Transverse colon (tissue), 4 donors: ENCODE data around the gene CTXND2. TPM values are rescaled to one million over a fixed set of nuclear protein-coding genes. Genes with fewer than 3 reads are reported as not detected.

Experiments
- DNase-seq: peaks from one replicate; pipeline ENCODE4 v3.0.0-alpha.2; 2019
- H3K27ac ChIP-seq, 4 donors: fragments of 200-600 bp; sonication (generic); 2 replicates each; pipeline ENCODE4 v1.5.1; 2016 to 2018; ENCODE audit warnings: inconsistent platforms in 4 of 4
- H3K27me3 ChIP-seq: fragments of 200-600 bp; sonication (generic); 2 replicates; pipeline ENCODE4 v1.5.1; 2017; ENCODE audit warnings: inconsistent platforms
- H3K36me3 ChIP-seq, 4 donors: fragments of 200-600 bp; sonication (generic); 2 replicates each; pipeline ENCODE4 v1.5.1; 2017 to 2019; ENCODE audit warnings: inconsistent platforms in 4 of 4
- H3K4me1 ChIP-seq, 4 donors: fragments of 200-600 bp; sonication (generic); 2 replicates each; pipeline ENCODE4 v1.5.1; 2017 to 2020; ENCODE audit warnings: inconsistent platforms in 4 of 4
- H3K4me3 ChIP-seq, 4 donors: fragments of 200-600 bp; sonication (generic); 1 replicate in 1 of 4; 2 replicates in 3 of 4; pipeline versions ENCODE4 v1.5.1 to v1.6.1; 2017 to 2019; ENCODE audit warnings: inconsistent platforms in 4 of 4
- H3K9me3 ChIP-seq, 2 donors: fragments of 200-600 bp; sonication (generic); 2 replicates each; pipeline ENCODE4 v1.5.1; 2017 to 2019; ENCODE audit warnings: inconsistent platforms in 2 of 2
- EP300 ChIP-seq: sonication (generic); formaldehyde crosslinking; IDR thresholded peaks from one replicate; pipeline ENCODE4 v1.6.1; 2017; ENCODE audit warnings: antibody characterized with exemption, low read depth
- POLR2A ChIP-seq: fragments of 450-650 bp; IDR thresholded peaks from one replicate; pipeline ENCODE4 v1.6.1; 2016; ENCODE audit warnings: antibody characterized with exemption, mild to moderate bottlenecking, moderate library complexity
- POLR2AphosphoS5 ChIP-seq, 3 donors: sonication (generic); formaldehyde crosslinking; IDR thresholded peaks; one replicate each; pipeline ENCODE4 v1.6.1; 2016; ENCODE audit warnings: antibody characterized with exemption in 3 of 3
- WGBS, 2 donors: methylation state at CpG; one replicate each; pipeline ENCODE4 v1.1.5; 2018; ENCODE audit warnings: low coverage in 1 of 2; 5-methylcytosine and 5-hydroxymethylcytosine counted together
- in situ Hi-C, 4 donors: fragments of 200-750 bp; cut with MboI; loops; one replicate each; pipeline versions ENCODE4 v1.15.0 to v1.15.1; 2017; ENCODE audit warnings: low sequenced_read_pairs in 3 of 4, low pct_ligation_motif_present in 1 of 4, low pct_unique_long_range_greater_than_20kb in 1 of 4
- intact Hi-C: fragments of 100-400 bp; cut with DNase I; formaldehyde crosslinking; loops from one replicate; pipeline ENCODE4 v1.15.1; 2023; ENCODE audit warnings: low total_unique reads
- total RNA-seq, 4 donors: library from RNA; depleted of rRNA; stranded (reverse); fragments of >200 nt; gene quantifications; one replicate each; pipeline ENCODE4 v1.1.0, GENCODE V29; 2016
- TF ChIP-seq, protein P1 (sequence below), 5 experiments: fragments of 200-600 bp in 3 of 5; fragments of 450-650 bp in 2 of 5; sonication (generic) in 3 of 5; IDR thresholded peaks; 1 replicate in 2 of 5; 2 replicates in 3 of 5; pipeline ENCODE4 v1.5.1; 2016 to 2017; ENCODE audit warnings: antibody characterized with exemption in 5 of 5, inconsistent platforms in 3 of 5, mild to moderate bottlenecking in 2 of 5, moderate library complexity in 1 of 5

The CTXND2 gene
- total RNA-seq, 4 donors from 2014 or later = not detected

DNA sequence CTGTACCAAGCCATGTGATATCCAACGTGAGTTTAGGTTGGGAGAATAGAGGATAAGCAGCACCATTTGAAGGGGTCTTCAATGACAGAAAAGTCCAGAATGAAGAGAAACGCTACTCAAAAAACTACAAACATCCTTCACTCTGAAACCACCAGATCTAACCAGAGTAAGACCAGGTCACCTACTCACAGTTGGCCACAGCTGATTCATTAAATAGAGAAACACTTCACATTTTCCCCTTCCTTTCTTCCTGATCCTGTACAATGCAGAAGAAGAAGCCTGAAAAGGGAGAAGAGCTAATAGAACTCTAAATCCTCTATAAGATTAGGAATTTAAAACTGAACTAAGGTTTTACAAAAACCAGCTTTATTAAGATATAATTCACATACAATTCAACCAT, 19.9 kb downstream of the CTXND2 start:
- intact Hi-C loops (no loop called here), in situ Hi-C loops (no loop called here)
- Histone ChIP-seq H3K27me3 (no peaks in the 10 kb centered on the region), H3K36me3 (no peaks in the 10 kb centered on the region), H3K4me1 (no peaks in the 10 kb centered on the region), H3K9me3 (no peaks in the 10 kb centered on the region), H3K4me3 (no peak overlapping the region), H3K27ac (no peak overlapping the region)
- TF ChIP-seq EP300 (no peak), POLR2AphosphoS5 (IDR thresholded peaks at IDR 0.05) (no peak), POLR2A (no peak)
- TF ChIP-seq, protein P1, sequence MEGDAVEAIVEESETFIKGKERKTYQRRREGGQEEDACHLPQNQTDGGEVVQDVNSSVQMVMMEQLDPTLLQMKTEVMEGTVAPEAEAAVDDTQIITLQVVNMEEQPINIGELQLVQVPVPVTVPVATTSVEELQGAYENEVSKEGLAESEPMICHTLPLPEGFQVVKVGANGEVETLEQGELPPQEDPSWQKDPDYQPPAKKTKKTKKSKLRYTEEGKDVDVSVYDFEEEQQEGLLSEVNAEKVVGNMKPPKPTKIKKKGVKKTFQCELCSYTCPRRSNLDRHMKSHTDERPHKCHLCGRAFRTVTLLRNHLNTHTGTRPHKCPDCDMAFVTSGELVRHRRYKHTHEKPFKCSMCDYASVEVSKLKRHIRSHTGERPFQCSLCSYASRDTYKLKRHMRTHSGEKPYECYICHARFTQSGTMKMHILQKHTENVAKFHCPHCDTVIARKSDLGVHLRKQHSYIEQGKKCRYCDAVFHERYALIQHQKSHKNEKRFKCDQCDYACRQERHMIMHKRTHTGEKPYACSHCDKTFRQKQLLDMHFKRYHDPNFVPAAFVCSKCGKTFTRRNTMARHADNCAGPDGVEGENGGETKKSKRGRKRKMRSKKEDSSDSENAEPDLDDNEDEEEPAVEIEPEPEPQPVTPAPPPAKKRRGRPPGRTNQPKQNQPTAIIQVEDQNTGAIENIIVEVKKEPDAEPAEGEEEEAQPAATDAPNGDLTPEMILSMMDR (IDR thresholded peaks at IDR 0.05) = no peak
- WGBS, 2 donors = 89 to 100% methylated on average over 1 to 2 of the region's 2 CpGs
- DNase-seq = no peak

DNA sequence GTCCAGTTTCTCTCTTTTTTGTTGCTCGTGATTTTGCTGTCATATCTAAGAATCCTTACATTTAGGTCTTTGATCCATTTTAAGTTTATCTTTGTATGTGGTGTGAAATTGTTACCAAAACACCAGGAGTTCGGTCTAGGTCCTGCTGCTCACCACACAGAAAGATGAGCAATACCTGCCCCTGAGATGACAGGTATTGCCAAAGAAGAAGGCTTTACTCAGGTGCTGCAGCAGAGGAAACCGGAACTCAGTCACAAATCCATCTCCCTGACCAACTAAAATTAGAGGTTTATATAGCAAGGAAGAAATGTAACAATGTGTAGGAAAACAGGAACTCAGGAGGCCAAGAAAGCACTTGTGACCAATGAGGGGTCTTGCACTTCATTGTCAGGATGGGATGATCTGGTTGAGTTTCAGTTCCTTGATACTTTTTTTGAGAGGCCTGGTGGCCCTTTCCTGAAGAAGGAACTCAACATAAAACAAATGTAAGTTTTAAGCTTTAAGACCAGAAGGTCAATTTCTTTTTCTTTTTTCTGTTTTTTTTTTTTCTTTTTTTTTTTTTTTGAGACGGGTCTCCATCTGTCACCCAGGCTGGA, 22.7 kb downstream of the CTXND2 start:
- Histone ChIP-seq H3K4me1 (no peaks in the 10 kb centered on the region), H3K4me3 (no peak overlapping the region), H3K27me3 (no peaks in the 10 kb centered on the region), H3K36me3 (no peaks in the 10 kb centered on the region), H3K9me3 (no peaks in the 10 kb centered on the region), H3K27ac (no peak overlapping the region)
- in situ Hi-C loops = no loop called here
- 93% methylated on average over 3 to 4 of the region's 4 CpGs for WGBS, 2 donors
- intact Hi-C loops = no loop called here
- TF ChIP-seq POLR2A = no peak
- no peak for DNase-seq

DNA sequence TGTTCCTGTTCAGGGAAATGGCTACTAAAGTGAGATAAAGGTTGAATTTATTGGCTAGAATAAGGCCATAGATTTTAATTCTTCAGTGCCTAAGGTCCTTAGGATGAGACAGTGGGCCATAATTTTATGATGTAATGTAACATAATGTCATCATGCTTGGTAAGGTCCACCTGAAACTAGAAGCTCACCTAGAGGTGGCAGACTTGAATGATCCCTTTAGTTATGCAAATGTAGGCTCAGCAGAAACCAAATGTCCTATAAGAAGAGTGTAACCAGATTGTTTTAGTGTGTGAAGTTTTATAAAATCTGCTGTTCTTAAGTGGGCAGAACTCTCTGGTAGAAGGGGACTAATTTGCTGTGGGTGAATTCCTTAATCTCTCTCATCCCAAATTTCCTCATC, 25.7 kb downstream of the CTXND2 start:
- no peak for DNase-seq
- Histone ChIP-seq H3K9me3 (no peaks in the 10 kb centered on the region), H3K27me3 (no peaks in the 10 kb centered on the region), H3K4me3 (no peak overlapping the region), H3K36me3 (no peaks in the 10 kb centered on the region), H3K4me1 (peaks cover 0 to 5% (median 0%) of the 10 kb centered on the region in 4 donors), H3K27ac (no peak overlapping the region)
- in situ Hi-C loops = no loop called here
- TF ChIP-seq, protein P1 (IDR thresholded peaks at IDR 0.05) = no peak
- TF ChIP-seq POLR2AphosphoS5 (IDR thresholded peaks at IDR 0.05) (no peak), POLR2A (no peak), EP300 (no peak)
- intact Hi-C loops = no loop called here

DNA sequence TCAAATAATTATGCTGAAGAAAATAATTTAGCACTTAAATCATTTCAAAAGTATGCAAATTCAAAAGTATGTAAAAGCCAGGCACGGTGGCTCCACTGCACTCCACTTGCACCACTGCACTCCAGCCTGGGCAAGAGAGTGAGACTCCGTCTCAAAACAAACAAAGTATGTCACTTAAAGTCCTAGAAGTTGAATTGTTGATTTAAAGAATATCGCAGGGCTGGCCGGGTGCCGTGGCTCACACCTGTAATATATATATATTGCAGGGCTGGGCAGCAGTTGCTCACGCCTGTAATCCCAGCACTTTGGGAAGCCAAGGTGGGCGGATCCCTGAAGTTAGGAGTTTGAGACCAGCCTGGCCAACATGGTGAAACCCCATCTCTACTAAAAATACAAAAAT, 30.5 kb downstream of the CTXND2 start:
- Histone ChIP-seq H3K27me3 (no peaks in the 10 kb centered on the region), H3K9me3 (no peaks in the 10 kb centered on the region), H3K4me1 (peaks cover 0 to 14% (median 2%) of the 10 kb centered on the region in 4 donors), H3K36me3 (no peaks in the 10 kb centered on the region), H3K4me3 (no peak overlapping the region), H3K27ac (peak overlapping the region in 2 of 4 donors; percentile 26 to 29)
- 49 to 62% methylated on average over 6 to 7 of the region's 7 CpGs for WGBS, 2 donors
- intact Hi-C loops (no loop called here), in situ Hi-C loops (no loop called here)
- TF ChIP-seq, protein P1 (IDR thresholded peaks at IDR 0.05) = no peak
- TF ChIP-seq EP300 (no peak), POLR2A (no peak), POLR2AphosphoS5 (IDR thresholded peaks at IDR 0.05) (no peak)
- DNase-seq = peak; percentile 72

DNA sequence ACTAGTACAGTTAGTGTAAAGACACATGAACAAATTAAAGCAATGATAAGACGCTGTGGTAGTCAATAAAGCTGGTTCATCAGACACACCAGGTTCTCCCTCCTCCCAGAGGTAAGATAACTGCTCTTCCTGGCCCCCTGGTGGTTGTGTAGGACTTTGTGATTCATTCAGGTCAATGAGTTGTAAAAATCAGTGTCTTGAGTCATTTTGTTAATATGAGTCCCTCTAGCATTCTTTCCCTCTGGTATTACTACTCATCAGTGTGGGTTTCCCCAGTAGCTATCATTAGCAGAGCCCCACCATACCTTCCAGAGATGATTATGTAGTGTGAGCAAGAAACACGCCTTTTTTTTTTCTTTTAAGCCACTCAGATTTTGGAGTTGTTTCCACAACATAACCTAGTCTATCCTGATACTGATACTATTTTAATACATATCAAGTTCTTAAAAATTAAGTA, 35.6 kb downstream of the CTXND2 start:
- Histone ChIP-seq H3K27me3 (no peaks in the 10 kb centered on the region), H3K4me1 (peaks cover 0 to 19% (median 8%) of the 10 kb centered on the region in 4 donors), H3K9me3 (no peaks in the 10 kb centered on the region), H3K27ac (no peak overlapping the region), H3K36me3 (no peaks in the 10 kb centered on the region), H3K4me3 (no peak overlapping the region)
- in situ Hi-C loops = no loop called here
- WGBS, 2 donors = 43% methylated on average over 2 of the region's 2 CpGs
- TF ChIP-seq EP300 = no peak
- TF ChIP-seq, protein P1 (IDR thresholded peaks at IDR 0.05) = peak; percentile 63 to 81 (median 78)
- TF ChIP-seq POLR2AphosphoS5 (IDR thresholded peaks at IDR 0.05) = no peak
- TF ChIP-seq POLR2A = no peak
- DNase-seq = peak; percentile 83
- intact Hi-C loops = no loop called here
